Stimulated activated CD8-positive, alpha-beta memory T cell treated with anti-CD3 and anti-CD28 coated beads, Interleukin-15, amount 100 ng/mL, for 1 hour (primary cell): ENCODE results near the gene GDF10.

Experiments
- DNase-seq: peaks from one replicate; pipeline ENCODE4 v3.0.0-alpha.2; 2020; ENCODE audit warnings: low read depth

GDF10 gene, protein sequence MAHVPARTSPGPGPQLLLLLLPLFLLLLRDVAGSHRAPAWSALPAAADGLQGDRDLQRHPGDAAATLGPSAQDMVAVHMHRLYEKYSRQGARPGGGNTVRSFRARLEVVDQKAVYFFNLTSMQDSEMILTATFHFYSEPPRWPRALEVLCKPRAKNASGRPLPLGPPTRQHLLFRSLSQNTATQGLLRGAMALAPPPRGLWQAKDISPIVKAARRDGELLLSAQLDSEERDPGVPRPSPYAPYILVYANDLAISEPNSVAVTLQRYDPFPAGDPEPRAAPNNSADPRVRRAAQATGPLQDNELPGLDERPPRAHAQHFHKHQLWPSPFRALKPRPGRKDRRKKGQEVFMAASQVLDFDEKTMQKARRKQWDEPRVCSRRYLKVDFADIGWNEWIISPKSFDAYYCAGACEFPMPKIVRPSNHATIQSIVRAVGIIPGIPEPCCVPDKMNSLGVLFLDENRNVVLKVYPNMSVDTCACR

DNA sequence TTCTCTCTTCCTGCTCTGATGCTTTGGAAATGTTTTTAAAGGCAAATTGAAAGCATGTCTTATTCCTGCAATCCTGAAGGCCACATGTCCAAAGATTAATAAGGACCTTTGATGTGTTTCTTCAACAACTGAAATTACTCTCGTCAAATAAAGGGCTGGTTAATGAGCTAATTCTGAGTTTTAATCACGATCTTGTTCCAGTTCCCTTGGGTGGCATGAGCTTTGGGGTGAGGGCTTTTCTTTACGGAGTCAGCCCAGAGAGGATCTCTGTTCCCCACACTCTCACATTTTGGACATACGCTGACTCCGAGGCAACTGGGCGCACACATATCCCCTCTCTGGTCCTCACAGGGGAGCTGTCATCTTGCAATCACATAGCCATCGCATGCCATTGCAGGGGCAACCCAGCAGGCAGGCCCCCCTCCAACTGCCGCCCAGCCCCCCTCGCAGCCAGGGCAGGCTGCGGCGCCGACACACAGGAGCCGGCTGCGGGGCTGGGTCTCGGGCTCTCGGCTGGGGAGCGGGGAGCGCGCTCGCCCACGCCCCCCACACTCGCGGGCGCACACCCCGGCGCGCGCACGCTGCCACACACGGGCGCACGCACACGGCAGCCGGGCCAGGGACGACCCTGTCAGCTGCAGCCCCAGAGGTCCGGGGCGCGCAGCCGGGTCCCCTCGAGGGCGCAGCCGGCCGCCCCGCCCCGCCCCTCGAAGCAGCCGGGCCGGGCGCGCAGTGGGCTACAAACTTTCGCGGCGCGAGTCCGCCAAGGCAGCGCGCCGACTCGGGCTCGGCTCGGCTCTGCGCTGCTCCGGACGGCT is at the start of gene GDF10:
Gene GDF10 (plus strand): TSS at position 587 of the 818 bp plus-strand sequence. CDS start 455 bp downstream, outside the sequence.
- no peak for DNase-seq

GRCh38 chr10:47252093-47252780 is 47.8 kb upstream of the GDF10 start:
- no peak for DNase-seq

GRCh38 chr10:47253030-47253637 is 46.9 kb upstream of the GDF10 start:
- DNase-seq: no peak

DNA sequence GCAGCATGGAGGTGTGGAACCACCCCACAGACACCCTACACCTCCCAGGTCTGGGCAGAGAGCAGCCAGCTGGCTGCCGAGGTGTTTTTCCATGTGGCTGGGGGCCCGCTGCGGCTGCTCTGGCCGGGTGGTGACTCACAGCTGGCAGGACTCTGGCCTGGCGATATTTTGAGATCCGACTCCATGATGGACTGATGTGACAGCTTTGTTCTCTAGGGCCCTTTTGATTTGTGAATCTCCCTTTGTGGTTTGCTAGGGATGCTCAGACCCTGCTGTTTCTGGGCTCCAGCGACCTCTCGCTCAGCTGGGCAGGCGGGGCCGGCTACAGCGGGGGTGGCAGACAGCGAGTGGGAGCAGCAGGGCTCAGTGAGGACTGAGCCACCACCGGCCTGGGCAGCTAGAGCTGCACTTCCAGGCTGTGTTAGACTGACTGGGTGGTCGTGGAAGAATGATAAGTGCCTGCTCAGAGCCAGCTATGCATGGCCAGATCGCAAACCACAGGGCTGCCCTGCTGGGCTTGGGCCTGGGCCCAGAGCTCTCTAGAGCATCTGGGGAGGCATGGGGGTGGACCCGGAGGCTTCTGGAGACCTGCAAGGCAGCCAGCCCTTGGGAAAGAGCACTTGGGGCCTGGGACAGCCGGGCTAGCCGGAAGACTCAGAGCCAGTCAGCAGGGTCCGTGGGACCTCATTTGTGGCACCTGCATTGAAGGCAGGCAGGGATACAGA is 46.2 kb upstream of the GDF10 start:
- no peak for DNase-seq

DNA sequence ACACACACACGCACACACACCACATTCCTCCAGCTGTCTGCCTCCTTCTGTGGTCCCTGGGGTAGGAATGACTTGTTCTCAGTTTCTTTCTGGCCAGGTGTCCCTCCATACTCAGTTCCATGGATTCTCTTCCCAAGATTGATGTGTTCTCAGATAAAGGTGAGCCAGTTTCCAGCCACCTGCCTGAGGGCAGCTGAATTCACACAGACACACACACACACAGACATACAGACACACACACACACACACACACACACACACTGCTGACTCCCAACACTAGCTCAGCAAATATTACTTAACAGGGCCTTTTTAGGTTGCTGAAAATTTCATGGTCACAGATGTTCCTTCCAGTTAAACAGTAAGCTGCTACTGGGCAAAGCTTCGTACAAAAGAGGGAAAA is 45.4 kb upstream of the GDF10 start:
- DNase-seq: no peak

DNA sequence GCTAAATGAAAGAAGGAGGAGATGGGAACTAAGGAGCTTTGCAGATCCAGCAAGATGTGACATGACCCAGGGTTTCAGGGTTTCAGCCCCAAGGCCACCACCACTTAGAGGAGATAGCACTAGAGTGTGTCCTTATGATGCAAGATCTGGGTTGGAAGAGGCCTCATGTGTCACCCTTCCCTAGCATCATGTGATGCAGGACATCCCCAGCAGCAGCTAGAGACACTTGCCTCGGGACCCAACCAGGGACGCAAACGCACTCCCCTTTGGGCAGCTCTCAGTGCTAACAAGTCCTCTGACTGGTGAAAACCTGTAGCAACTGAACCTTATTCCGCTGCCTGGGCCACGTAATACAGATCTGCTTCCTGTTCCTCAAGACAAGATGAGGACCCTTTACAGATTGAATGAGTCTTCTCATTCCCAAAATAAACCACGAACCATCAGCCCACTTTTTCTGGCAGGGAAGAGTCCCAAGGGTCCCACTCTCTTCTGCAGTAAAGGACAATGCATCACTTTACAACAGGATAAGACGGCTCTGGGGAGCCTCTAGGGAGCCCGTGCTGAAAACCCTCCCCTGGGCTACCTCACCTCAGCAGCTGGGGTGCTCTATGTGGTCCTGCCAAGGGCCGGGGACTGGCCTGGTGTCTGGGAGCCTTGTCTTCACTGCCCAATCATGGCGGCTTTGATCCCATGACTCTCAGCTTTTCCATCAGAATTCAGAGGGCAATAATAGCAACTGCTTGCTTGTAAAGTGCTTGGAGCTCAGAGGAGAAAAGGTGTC is 44.8 kb upstream of the GDF10 start:
- DNase-seq: no peak

DNA sequence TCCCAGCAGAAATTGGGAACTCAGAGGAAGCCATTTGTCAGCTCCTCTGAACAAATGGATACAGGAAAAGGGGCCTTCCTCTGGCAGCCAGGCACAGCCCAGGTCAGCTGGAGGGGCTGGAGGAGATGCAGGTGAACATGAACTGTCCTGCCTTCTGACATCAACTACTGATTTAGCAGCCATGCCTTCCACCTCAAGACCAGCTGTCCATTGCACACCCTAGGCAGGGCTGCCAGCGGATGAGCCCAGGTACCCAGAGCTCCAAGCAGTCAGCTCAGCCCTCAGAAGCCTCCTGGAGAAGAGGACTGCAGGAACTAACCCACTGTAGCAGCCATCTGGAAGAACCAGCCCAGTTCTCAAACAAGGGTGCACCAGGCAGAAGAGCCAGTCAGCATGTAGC is 44.1 kb upstream of the GDF10 start:
- DNase-seq: no peak

- DNase-seq: no peak
Observed at GRCh38 chr10:47256751-47257336, 43.2 kb upstream of the GDF10 start.

DNA sequence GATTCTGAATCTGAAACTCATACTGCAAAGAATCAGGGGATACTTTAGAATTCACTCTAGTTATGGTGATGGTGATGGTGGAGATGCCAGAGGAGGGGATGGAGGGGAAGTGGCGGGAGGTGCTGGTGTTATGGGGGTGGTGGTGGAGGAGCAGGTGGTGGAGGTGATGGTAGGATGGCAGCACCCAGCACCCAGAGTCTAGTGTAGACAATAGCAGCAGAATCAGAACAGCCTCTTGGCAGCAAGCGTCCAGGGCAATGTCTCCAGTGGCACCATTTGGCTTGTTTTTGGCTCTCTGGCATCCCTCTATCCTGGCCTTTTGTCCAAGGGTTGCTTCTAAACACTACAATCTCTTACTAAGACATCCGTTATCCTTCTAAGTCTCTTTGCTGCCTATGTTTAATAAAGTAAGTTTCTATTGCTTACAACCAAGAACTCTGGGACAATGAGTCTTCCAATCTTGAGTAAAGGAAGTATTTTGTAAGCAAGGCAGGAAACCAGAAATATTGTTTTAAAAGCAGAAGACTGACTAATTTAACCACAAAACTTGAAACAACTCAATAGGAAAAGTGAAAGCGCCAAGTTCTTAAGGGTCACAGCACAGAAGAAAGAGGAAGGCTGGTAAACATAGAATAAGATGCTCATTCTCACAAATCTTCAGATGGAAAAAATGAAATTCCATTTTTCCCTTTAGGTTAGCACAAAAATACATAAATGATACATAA is 42.4 kb upstream of the GDF10 start:
- no peak for DNase-seq

DNA sequence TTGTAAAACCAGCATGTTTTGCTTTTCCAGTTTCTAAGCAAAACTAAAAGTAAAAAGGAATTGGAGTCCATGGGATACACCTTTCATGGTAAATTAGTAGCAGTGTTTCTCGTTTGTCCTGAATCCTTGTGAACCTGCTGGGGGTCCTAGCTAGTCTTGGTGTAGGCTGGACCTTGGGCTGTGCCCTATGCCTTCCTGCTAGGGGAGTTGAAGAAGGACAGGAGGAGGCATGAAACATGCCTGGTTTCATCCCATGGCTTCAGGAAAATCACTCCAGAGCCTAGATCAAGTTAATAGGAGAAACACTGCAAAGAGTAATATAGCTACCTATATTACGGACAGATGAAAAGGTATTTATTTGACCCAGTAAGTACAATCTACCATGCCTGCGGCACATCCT is 41.1 kb upstream of the GDF10 start:
- no peak for DNase-seq

DNA sequence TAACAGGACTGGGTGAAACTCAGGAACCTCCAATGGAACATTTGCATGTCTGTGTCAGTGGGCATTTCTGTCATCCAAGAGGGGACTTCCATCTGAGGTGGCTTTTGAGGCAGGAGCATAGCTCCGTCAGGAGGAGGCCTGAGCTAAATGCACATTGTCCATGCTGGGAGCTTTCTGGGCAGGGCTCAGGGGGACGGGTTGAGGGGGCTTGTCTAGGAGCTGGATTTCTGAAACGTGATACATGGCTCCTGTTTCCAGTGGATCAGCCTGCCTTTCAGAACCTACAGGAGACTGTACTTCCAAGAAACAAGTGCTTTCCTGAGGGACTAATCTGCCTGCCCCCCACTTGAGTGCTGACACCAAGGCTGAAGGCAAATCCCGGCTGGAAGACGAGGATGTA is 40.5 kb upstream of the GDF10 start:
- DNase-seq: no peak

DNA sequence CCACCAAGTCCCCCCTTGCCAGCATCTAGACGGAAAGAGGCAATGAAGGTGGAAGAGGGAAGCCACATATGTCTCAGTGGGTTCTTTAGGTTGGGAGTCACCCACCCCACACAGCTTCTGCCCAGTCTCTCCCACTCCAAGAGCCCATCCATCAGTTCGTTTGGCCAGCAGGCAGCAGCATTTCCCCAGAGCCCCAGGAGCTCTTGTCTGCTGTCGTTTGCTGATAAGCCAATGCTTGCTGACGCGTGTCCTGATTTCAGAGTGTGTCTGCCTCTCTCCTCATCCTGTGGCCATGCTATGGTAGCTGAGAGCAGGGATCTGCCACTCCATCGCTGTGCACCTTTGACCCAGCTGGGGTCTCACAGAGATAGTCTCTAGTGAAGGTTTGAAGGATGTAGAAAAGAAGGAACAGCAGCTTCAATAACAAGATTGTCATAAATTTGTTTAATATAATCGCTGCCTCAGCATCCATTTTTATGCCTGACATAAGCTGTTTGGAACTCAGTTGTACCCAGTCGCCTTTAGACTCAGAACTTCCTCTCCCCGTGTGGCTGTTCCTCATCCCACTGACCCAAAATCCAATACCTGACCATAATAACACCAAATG is 39.4 kb upstream of the GDF10 start:
- DNase-seq: no peak

DNA sequence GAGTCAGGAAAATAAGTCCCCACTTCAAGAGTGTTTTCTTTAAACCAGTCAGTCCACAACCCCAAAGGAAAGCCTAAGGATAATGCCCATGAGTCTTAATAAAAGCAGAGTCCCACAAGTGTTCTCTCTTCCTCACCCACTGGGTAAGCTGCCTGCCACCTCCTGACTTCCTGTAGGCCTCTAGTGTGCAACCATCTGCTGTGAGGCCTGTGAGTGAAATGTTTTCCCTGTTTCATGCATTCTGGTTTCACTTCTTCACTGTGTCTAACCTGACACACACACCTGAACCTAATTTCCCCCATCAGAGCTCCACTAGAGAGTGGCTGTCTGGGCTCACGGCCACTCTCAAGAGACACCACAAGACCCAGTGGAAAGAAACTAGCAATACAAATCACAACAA is 38.9 kb upstream of the GDF10 start:
- no peak for DNase-seq

- no peak for DNase-seq
Observed at GRCh38 chr10:47261556-47261955, 38.4 kb upstream of the GDF10 start.

- DNase-seq: no peak
Observed at GRCh38 chr10:47262606-47263533, 37.1 kb upstream of the GDF10 start.

DNA sequence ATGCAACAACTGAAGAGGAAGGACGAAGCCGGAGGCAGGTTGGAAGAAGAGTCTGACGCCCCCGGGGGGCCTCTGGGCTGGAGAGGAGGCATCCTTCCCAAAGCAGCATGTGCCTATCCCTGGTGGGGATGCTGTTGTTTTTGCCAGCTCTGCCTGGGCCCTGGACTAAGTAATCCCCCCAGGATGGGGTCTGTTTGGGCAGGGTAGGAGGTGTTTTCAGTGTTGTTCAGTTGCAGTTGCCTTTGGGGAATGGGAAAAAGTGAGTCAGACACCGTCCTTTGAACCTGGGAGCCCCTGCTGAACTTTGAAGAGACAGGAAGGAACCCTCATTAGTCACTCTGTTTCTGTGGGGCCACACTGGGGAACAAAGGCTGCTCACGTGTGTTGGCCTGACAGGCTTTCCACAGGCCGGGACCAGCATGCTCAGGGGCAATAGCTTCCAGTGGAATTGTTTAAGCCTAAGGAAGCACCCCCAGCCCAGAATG is 35.2 kb upstream of the GDF10 start:
- peak; percentile 32 for DNase-seq

DNA sequence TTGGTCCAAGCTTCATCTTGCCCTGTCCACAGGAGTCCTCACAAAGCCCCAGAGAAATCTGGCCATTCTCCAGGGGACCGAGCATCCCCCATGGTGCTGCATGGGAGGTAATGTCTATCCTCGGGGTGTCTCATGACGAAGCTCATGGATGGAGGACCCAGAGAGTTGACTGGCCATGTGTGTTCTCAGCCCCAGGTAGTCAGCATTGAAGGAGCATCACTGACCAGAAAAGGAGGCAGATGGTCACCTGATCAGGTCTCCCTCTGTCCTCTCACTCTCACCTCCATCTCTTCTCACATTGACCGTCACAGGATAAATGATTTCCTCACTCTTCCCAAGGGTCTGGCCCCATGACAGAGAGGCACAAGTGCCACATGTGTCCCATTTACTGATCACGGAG is 33.4 kb upstream of the GDF10 start:
- no peak for DNase-seq

GRCh38 chr10:47268696-47269095 is 31.3 kb upstream of the GDF10 start:
- no peak for DNase-seq
